CD4-positive, alpha-beta memory T cell (primary cell): ENCODE data around the gene TMEM95. TPM values are rescaled to one million over a fixed set of nuclear protein-coding genes. Genes with fewer than 3 reads are reported as not detected.

Source experiments
- CTCF ChIA-PET: fragments of 350-600 bp; sonication (Branson Sonifier 250); formaldehyde crosslinking; loops from one replicate; lab custom pipeline; 2021; ENCODE audit warnings: inconsistent platforms; ENCODE audit not compliant: partially characterized antibody; lab: Charles Lee
- POLR2A ChIA-PET: fragments of 350-600 bp; sonication (Branson Sonifier 250); formaldehyde crosslinking; loops from one replicate; lab custom pipeline; 2021; ENCODE audit not compliant: partially characterized antibody; lab: Charles Lee
- DNase-seq, 5 donors: peaks; one replicate each; pipeline versions ENCODE4 v3.0.0 to v3.0.0-alpha.2; 2020 to 2022; ENCODE audit warnings: mixed read lengths in 1 of 5
- H3K27ac ChIP-seq: one replicate; pipeline ENCODE4 v1.7.0; 2013; ENCODE audit warnings: low read depth, low read length
- H3K27me3 ChIP-seq: 2 replicates; pipeline ENCODE4 v1.7.0; 2013; ENCODE audit warnings: mild to moderate bottlenecking, low read length, moderate library complexity; ENCODE audit not compliant: insufficient read depth
- H3K36me3 ChIP-seq: 2 replicates; pipeline ENCODE4 v1.7.0; 2013; ENCODE audit warnings: mild to moderate bottlenecking, low read length, moderate library complexity; ENCODE audit not compliant: insufficient read depth
- H3K4me1 ChIP-seq: 2 replicates; pipeline ENCODE4 v1.7.0; 2013; ENCODE audit warnings: mild to moderate bottlenecking, low read length, moderate library complexity; ENCODE audit not compliant: insufficient read depth
- H3K4me3 ChIP-seq, 2 donors: one replicate each; pipeline ENCODE4 v1.7.0; 2013; ENCODE audit warnings: low read length in 2 of 2, mild to moderate bottlenecking in 1 of 2
- H3K9me3 ChIP-seq, 2 donors: one replicate each; pipeline ENCODE4 v1.7.0; 2013; ENCODE audit warnings: low read length in 2 of 2, control low read depth in 1 of 2; ENCODE audit not compliant: control insufficient read depth in 1 of 2
- H3K27ac Mint-ChIP-seq, 7 donors: one replicate each; pipeline ENCODE4 v1.8.0; 2020 to 2021; ENCODE audit warnings: mixed read lengths in 7 of 7, mild to moderate bottlenecking in 6 of 7, inconsistent platforms in 3 of 7, moderate library complexity in 3 of 7
- H3K27me3 Mint-ChIP-seq, 2 donors: one replicate each; pipeline ENCODE4 v1.8.0; 2020 to 2021; ENCODE audit warnings: mixed read lengths in 2 of 2
- H3K36me3 Mint-ChIP-seq, 2 donors: one replicate each; pipeline ENCODE4 v1.8.0; 2020 to 2021; ENCODE audit warnings: mixed read lengths in 2 of 2, inconsistent platforms in 1 of 2, mild to moderate bottlenecking in 1 of 2
- H3K4me1 Mint-ChIP-seq, 4 donors: one replicate each; pipeline ENCODE4 v1.8.0; 2020 to 2021; ENCODE audit warnings: mixed read lengths in 4 of 4, mild to moderate bottlenecking in 1 of 4
- H3K4me3 Mint-ChIP-seq, 8 donors: one replicate each; pipeline ENCODE4 v1.8.0; 2020 to 2021; ENCODE audit warnings: mixed read lengths in 8 of 8, mild to moderate bottlenecking in 7 of 8, moderate library complexity in 6 of 8, inconsistent platforms in 3 of 8
- H3K9me3 Mint-ChIP-seq, 8 donors: one replicate each; pipeline ENCODE4 v1.8.0; 2020 to 2021; ENCODE audit warnings: mixed read lengths in 8 of 8, mild to moderate bottlenecking in 5 of 8, inconsistent platforms in 3 of 8, moderate library complexity in 1 of 8
- intact Hi-C: fragments of 100-400 bp; cut with micrococcal nuclease; formaldehyde crosslinking; loops from one replicate; pipeline ENCODE4 v1.15.1; 2023
- polyA plus RNA-seq, 2 donors: library from polyadenylated mRNA; unstranded; fragments of 300-500 nt; fragmentation: Illumina TruSeq; gene quantifications; one replicate each; pipeline ENCODE4 v1.2.3, GENCODE V29; 2021
- total RNA-seq, 2 experiments: library from RNA; stranded (reverse); gene quantifications; one replicate each; pipeline ENCODE4 v1.2.3, GENCODE V29; 2021

Gene TMEM95
- total RNA-seq (not detected), polyA plus RNA-seq (not detected)

GRCh38 chr17:7355053-7355452, at the start of gene TMEM95:
TMEM95 (plus strand) TSS chr17:7355156; CDS start chr17:7355205, 49 bp downstream.
- peak in 1 of 5 donors; percentile 32 for DNase-seq
- Histone ChIP-seq H3K27ac (no peak within 1 kb of the TSS), H3K9me3 (no peaks in the 10 kb centered on the region), H3K36me3 (no peaks in the 10 kb centered on the region), H3K4me1 (peaks cover 35% of the 10 kb centered on the region), H3K4me3 (no peak within 1 kb of the TSS), H3K27me3 (no peaks in the 10 kb centered on the region)
- Mint-ChIP-seq H3K9me3 (peaks cover 0 to 2% (median 0%) of the 10 kb centered on the region in 8 donors), H3K4me1 (peaks cover 16 to 42% (median 30%) of the 10 kb centered on the region in 4 donors), H3K27me3 (no peaks in the 10 kb centered on the region), H3K27ac (peak within 1 kb of the TSS; percentile 35 to 91 (median 73)), H3K4me3 (peak within 1 kb of the TSS in 2 of 8 donors; percentile 50 to 62), H3K36me3 (peaks cover 0 to 3% of the 10 kb centered on the region in 2 donors)
- ChIA-PET POLR2A (interaction anchor here (0.9 to 5.0 kb wide), 16 partner anchors 19 to 332 kb away, joined by 3 to 50 read pairs (median 6); partner anchors contain the start of genes ACAP1, GPS2, PLSCR3 and POLR2A), CTCF (interaction anchor here (0.8 to 6.6 kb wide), 36 partner anchors 10 to 333 kb away, joined by 3 to 88 read pairs (median 4); partner anchors contain the start of genes ACAP1, FGF11, MPDU1 and SENP3)
- intact Hi-C loops = no loop called here

- CTCF ChIA-PET = interaction anchor here (1.1 to 2.4 kb wide), 2 partner anchors 11 to 28 kb away, joined by 4 to 16 read pairs; no protein-coding TSS in a partner anchor
- Mint-ChIP-seq H3K36me3 (peaks cover 27 to 40% of the 10 kb centered on the region in 2 donors), H3K27me3 (peaks cover 0 to 4% of the 10 kb centered on the region in 2 donors), H3K4me3 (peak within 1 kb of the TSS; percentile 93 to 97 (median 95)), H3K9me3 (peaks cover 0 to 1% (median 0%) of the 10 kb centered on the region in 8 donors), H3K4me1 (peaks cover 29 to 47% (median 36%) of the 10 kb centered on the region in 4 donors), H3K27ac (peak within 1 kb of the TSS; percentile 99 to 100 (median 99))
- H3K36me3 ChIP-seq = peaks cover 28% of the 10 kb centered on the region
- intact Hi-C loops = loop anchor here (1.0 to 5.0 kb wide), 13 partner anchors 8 to 528 kb away; partner anchors contain the start of genes ELP5, FXR2, GPS2 and KCTD11
- peak within 1 kb of the TSS; percentile 81 to 85 for H3K4me3 ChIP-seq
- peaks cover 35% of the 10 kb centered on the region for H3K4me1 ChIP-seq
- no peaks in the 10 kb centered on the region for H3K9me3 ChIP-seq
- H3K27me3 ChIP-seq = no peaks in the 10 kb centered on the region
- POLR2A ChIA-PET = interaction anchor here (0.6 to 1.1 kb wide), 2 partner anchors 56 to 625 kb away, joined by 3 read pairs; partner anchors contain the start of genes CNTROB, CTDNEP1 and TRAPPC1
- DNase-seq = peak; percentile 99 to 100 (median 100)
- peak within 1 kb of the TSS; percentile 100 for H3K27ac ChIP-seq
These were observed 47.9 kb upstream of the TMEM95 start, which contains the start of gene EIF5A for GRCh38 chr17:7306911-7307685. EIF5A (plus strand) TSS chr17:7307628; CDS start chr17:7309636, 2,008 bp downstream.

GRCh38 chr17:7307686-7308624, 47.0 kb upstream of the TMEM95 start:
- peaks cover 42% of the 10 kb centered on the region for H3K4me1 ChIP-seq
- H3K27ac ChIP-seq = peak overlapping the region; percentile 100
- peaks cover 33 to 55% (median 41%) of the 10 kb centered on the region in 4 donors for H3K4me1 Mint-ChIP-seq
- H3K27me3 ChIP-seq = no peaks in the 10 kb centered on the region
- H3K9me3 Mint-ChIP-seq = peaks cover 0 to 1% (median 0%) of the 10 kb centered on the region in 8 donors
- H3K36me3 ChIP-seq = peaks cover 36% of the 10 kb centered on the region
- ChIA-PET POLR2A (interaction anchor here (0.7 to 9.3 kb wide), 15 partner anchors 12 to 378 kb away, joined by 3 to 187 read pairs (median 5); partner anchors contain the start of genes ACAP1, GABARAP, MPDU1 and NEURL4), CTCF (interaction anchor here (2.4 to 2.9 kb wide), 2 partner anchors 11 to 28 kb away, joined by 8 to 14 read pairs; partner anchors contain the start of gene ACAP1)
- H3K27ac Mint-ChIP-seq = peak overlapping the region; percentile 99 to 100 (median 99)
- peaks cover 35 to 49% of the 10 kb centered on the region in 2 donors for H3K36me3 Mint-ChIP-seq
- peaks cover 0 to 4% of the 10 kb centered on the region in 2 donors for H3K27me3 Mint-ChIP-seq
- intact Hi-C loops = loop anchor here (1.0 to 5.0 kb wide), 14 partner anchors 7 to 527 kb away; partner anchors contain the start of genes ACAP1, ELP5, FXR2 and GPS2
- peak overlapping the region; percentile 37 to 85 for H3K4me3 ChIP-seq
- peak in 3 of 5 donors; percentile 72 to 75 (median 73) for DNase-seq
- peak overlapping the region; percentile 93 to 97 (median 95) for H3K4me3 Mint-ChIP-seq
- H3K9me3 ChIP-seq = no peaks in the 10 kb centered on the region

- Histone ChIP-seq H3K36me3 (peaks cover 45% of the 10 kb centered on the region), H3K27me3 (no peaks in the 10 kb centered on the region), H3K27ac (peak overlapping the region; percentile 100), H3K9me3 (no peaks in the 10 kb centered on the region), H3K4me3 (peak overlapping the region; percentile 37 to 85), H3K4me1 (peaks cover 50% of the 10 kb centered on the region)
- intact Hi-C loops = loop anchor here (2.0 to 5.0 kb wide), 3 partner anchors 28 to 378 kb away; partner anchors contain the start of genes ACAP1, KCTD11 and TP53
- peaks cover 0 to 4% of the 10 kb centered on the region in 2 donors for H3K27me3 Mint-ChIP-seq
- ChIA-PET CTCF (interaction anchor here (1.2 to 2.9 kb wide), 3 partner anchors 12 to 36 kb away, joined by 4 to 14 read pairs (median 8); partner anchors contain the start of gene ACAP1), POLR2A (interaction anchor here (0.7 to 9.3 kb wide), 23 partner anchors 9 to 378 kb away, joined by 3 to 187 read pairs (median 4); partner anchors contain the start of genes ACAP1, DVL2, GABARAP and MPDU1)
- peaks cover 0 to 1% (median 0%) of the 10 kb centered on the region in 8 donors for H3K9me3 Mint-ChIP-seq
- peak overlapping the region; percentile 88 to 97 (median 94) for H3K4me3 Mint-ChIP-seq
- peaks cover 36 to 63% (median 46%) of the 10 kb centered on the region in 4 donors for H3K4me1 Mint-ChIP-seq
- peaks cover 42 to 58% of the 10 kb centered on the region in 2 donors for H3K36me3 Mint-ChIP-seq
- DNase-seq = peak; percentile 92 to 99 (median 93)
- peak overlapping the region; percentile 97 to 100 (median 99) for H3K27ac Mint-ChIP-seq
These were observed 46.1 kb upstream of the TMEM95 start for GRCh38 chr17:7308625-7309433.

- H3K27me3 ChIP-seq = no peaks in the 10 kb centered on the region
- Mint-ChIP-seq H3K27me3 (peaks cover 0 to 4% of the 10 kb centered on the region in 2 donors), H3K36me3 (peaks cover 49 to 66% of the 10 kb centered on the region in 2 donors), H3K9me3 (peaks cover 0 to 7% (median 0%) of the 10 kb centered on the region in 8 donors), H3K4me3 (peak overlapping the region; percentile 88 to 97 (median 94)), H3K27ac (peak overlapping the region; percentile 97 to 100 (median 99)), H3K4me1 (peaks cover 40 to 71% (median 53%) of the 10 kb centered on the region in 4 donors)
- ChIA-PET POLR2A (interaction anchor here (0.9 to 9.3 kb wide), 17 partner anchors 8 to 847 kb away, joined by 3 to 187 read pairs (median 5); partner anchors contain the start of genes ACAP1, DVL2, GABARAP and MPDU1), CTCF (interaction anchor here (0.9 to 2.9 kb wide), 5 partner anchors 13 to 128 kb away, joined by 3 to 14 read pairs (median 4); partner anchors contain the start of gene ACAP1)
- no peaks in the 10 kb centered on the region for H3K9me3 ChIP-seq
- peak overlapping the region; percentile 34 to 85 for H3K4me3 ChIP-seq
- intact Hi-C loops = loop anchor here (2.0 to 5.0 kb wide), 3 partner anchors 27 to 377 kb away; partner anchors contain the start of genes ACAP1, KCTD11 and TP53
- peak in 1 of 5 donors; percentile 46 for DNase-seq
- H3K27ac ChIP-seq = peak overlapping the region; percentile 100
- H3K36me3 ChIP-seq = peaks cover 49% of the 10 kb centered on the region
- peaks cover 58% of the 10 kb centered on the region for H3K4me1 ChIP-seq
These were observed 45.3 kb upstream of the TMEM95 start for GRCh38 chr17:7309628-7310027.
